Measurements from ENCODE around the gene DBNDD1. TPM values are rescaled to one million over a fixed set of nuclear protein-coding genes. Genes with fewer than 3 reads are reported as not detected.

DBNDD1 gene
- total and polyA plus RNA-seq, 2 donors (not counting 3 experiments of a cell fraction or from before 2014, with no cell fraction given) = 28.2 to 45.7 TPM

GRCh38 chr16:90050969-90051368, 31.7 kb upstream of the DBNDD1 start:
- Histone ChIP-seq H3K4me3 (replicated peaks in 1 of 3; ENCODE audit: insufficient read depth in 1 of 3, low read depth in 1 of 3, low read length in 3 of 3) (no peak overlapping the region), H3K36me3 (ENCODE audit: control insufficient read depth in 2 of 2, extremely low read depth in 1 of 2, insufficient read depth in 2 of 2, low read length in 2 of 2) (no peaks in the 10 kb centered on the region), H3K27ac (ENCODE audit: insufficient read depth, low read depth, low read length) (no peak overlapping the region), H3K4me2 (ENCODE audit: insufficient read depth, low read length) (no peak overlapping the region), H4K20me1 (replicated peaks; ENCODE audit: control insufficient read depth, extremely low read depth, insufficient read depth, low read length) (no peaks in the 10 kb centered on the region), H3K9me3 (replicated peaks; ENCODE audit: control insufficient read depth, insufficient read depth, low read length) (no peaks in the 10 kb centered on the region), H3K79me2 (ENCODE audit: control insufficient read depth, insufficient read depth, low read length) (no peaks in the 10 kb centered on the region), H3K9ac (replicated peaks; ENCODE audit: extremely low read depth, insufficient read depth, low read length) (no peak overlapping the region), H3K27me3 (ENCODE audit: control insufficient read depth in 2 of 2, insufficient read depth in 2 of 2, low read length in 2 of 2) (peaks cover 0 to 2% of the 10 kb centered on the region in 2 experiments), H3K9me1 (replicated peaks; ENCODE audit: control insufficient read depth, extremely low read depth, insufficient read depth, low read length) (no peaks in the 10 kb centered on the region), H3K4me1 (ENCODE audit: control insufficient read depth, extremely low read depth, insufficient read depth, low read length) (peaks cover 8% of the 10 kb centered on the region), H2AFZ (ENCODE audit: low read depth, low read length) (no peak overlapping the region)
- no peak for DNase-seq (ENCODE audit: low read depth, low spot score)
- no TSS peak for BruUV-seq (replicated peaks)
- dilution Hi-C loops (cut with MboI; ENCODE audit: extremely low pct_ligation_motif_present, low sequenced_read_pairs) = no loop called here
- FAIRE-seq = no peak
- intact Hi-C loops (cut with micrococcal nuclease) = no loop called here
- no peak for TF ChIP-seq POLR2AphosphoS5 (IDR thresholded peaks at IDR 0.05; ENCODE audit: insufficient read depth, low read depth, low read length)
- no peak for TF ChIP-seq FOS (IDR thresholded peaks at IDR 0.05; ENCODE audit: borderline replicate concordance, insufficient read depth, low read length)
- no peak for TF ChIP-seq MYC (IDR thresholded peaks at IDR 0.05; ENCODE audit: low read depth, low read length)
- TF ChIP-seq EZH2 (IDR thresholded peaks at IDR 0.05; ENCODE audit: borderline replicate concordance, low read depth, low read length, severe bottlenecking) = no peak
- no peak for TF ChIP-seq GATA2 (IDR thresholded peaks at IDR 0.05; ENCODE audit: insufficient read depth, insufficient read length, low read depth, low read length)
- TF ChIP-seq CTCF (IDR thresholded peaks at IDR 0.05; ENCODE audit: extremely low read depth in 1 of 2, insufficient read depth in 1 of 2, low read depth in 1 of 2, low read length in 2 of 2) = no peak
- TF ChIP-seq MAX (IDR thresholded peaks at IDR 0.05; ENCODE audit: insufficient read depth, insufficient read length) = no peak
- no peak for TF ChIP-seq JUN (IDR thresholded peaks at IDR 0.05; ENCODE audit: borderline replicate concordance, insufficient read depth, insufficient read length, low read depth)
- TF ChIP-seq POLR2A (IDR thresholded peaks at IDR 0.05; ENCODE audit: low read depth, low read length) = no peak
- ChIA-PET POLR2A (no interaction called here), CTCF (interaction anchor here (1.1 kb wide), 1 partner anchor 31 kb away, joined by 3 read pairs; no protein-coding TSS in a partner anchor)
